DOHH2 (cell line): Measurements from ENCODE around the gene NUDT3.

Experiments used
- CTCF ChIP-seq: fragments of 200-600 bp; sonication (generic); IDR thresholded peaks from one replicate; pipeline ENCODE4 v1.5.1; 2014; ENCODE audit warnings: antibody characterized with exemption, mild to moderate bottlenecking, low read depth, low read length; ENCODE audit not compliant: poor library complexity, severe bottlenecking
- EZH2phosphoT487 ChIP-seq: fragments of 200-600 bp; sonication (generic); IDR thresholded peaks from 2 replicates; pipeline ENCODE4 v1.6.1; 2017; ENCODE audit warnings: borderline replicate concordance, mild to moderate bottlenecking, antibody characterized with exemption, low read length, moderate library complexity, mixed read lengths

- no peak for TF ChIP-seq CTCF
- TF ChIP-seq EZH2phosphoT487: no peak
Observed at GRCh38 chr6:34383161-34383631, 9.3 kb downstream of the NUDT3 start.
